GM21526 (cell line): ENCODE results near the gene TKTL1.

Experiments used
- ATAC-seq: cut with Tn5 transposase; IDR thresholded peaks from one replicate; pipeline ENCODE4 v1.9.1; 2021; ENCODE audit warnings: moderate library complexity; ENCODE audit not compliant: unreplicated experiment, low FRiP score

Gene TKTL1

DNA sequence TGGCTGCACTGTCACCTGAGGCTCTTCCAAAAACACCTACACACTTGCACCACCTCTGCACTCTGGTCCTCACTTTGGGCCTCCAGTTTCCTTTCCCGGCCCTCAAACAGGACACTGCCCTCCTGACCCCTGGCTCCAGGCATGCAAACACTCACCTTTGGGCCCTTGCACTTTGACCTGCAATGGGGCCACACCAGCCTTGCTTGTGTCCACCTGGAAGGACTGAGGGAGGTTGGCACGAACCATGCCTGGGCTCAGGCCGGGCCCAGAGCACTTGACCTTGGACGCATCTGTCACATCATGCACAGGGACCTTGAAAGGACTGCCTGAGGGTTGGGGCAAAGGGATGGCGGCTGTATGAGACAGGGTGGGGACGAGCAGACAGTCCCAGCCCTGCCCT lies 63.2 kb downstream of the TKTL1 start:
- no peak for ATAC-seq

DNA sequence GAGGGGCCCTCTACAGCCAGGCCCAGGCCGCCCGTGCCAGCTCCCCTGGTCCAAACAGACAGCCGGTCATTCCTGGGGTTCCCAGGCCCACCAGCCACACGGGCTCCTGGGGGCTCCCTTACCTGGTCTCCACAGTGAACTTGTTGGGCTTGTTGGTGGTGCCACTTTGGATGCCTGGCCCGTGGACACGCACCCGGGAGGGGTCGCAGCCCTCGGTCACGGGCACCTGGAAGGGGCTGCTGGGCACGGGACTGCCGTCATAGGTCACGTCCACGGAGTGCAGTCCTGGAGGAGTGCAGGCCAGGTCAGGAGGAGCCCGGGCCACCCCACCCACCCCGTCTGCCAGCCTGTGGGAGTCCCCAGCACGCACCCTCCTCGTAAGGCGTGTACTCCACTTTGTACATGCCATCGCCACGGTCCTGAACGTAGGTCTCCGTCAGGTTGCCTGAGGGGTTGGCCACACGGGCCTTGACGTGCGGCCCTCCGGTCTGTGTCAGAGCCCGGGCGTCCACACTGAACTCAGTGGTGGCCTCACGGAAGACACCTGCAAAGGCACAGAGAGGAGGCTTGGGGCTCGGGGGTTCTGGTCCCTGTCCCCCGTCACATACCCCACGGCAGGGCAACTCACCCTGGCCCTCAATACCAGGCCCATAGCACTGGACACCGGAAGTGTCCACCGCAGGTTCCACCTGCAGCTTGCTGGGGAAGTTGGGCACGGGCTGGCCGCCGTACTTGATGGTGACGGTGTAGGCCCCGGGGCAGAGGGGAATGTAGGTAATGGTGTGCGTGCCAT lies 64.0 kb downstream of the TKTL1 start:
- ATAC-seq = no peak

DNA sequence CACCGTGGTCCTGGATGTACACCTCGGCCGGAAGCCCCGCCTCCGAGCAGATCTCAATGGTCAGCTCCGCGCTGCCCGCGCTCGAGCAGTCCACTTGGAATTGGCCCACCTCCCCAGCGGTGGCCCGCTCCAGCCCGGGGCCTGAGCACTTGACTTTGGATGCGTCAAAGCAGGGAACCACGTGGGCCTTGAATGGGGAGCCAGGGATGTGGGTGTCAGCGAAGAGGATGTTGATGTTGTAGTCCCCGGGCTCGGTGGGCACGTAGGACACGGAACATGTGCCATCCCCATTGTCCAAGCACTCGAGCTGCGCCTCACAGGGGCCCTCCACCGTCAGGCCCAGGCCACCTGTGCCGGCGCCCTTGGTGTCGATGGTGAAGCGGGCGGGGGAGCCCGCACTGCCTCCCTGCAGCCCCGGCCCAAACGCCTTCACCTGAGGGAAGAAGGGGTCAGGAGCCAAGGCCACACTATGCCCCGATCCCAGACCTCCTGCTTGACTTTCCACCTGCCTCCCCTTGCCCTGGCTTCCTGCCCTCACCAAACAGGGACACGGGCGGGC lies 64.6 kb downstream of the TKTL1 start:
- ATAC-seq = no peak

DNA sequence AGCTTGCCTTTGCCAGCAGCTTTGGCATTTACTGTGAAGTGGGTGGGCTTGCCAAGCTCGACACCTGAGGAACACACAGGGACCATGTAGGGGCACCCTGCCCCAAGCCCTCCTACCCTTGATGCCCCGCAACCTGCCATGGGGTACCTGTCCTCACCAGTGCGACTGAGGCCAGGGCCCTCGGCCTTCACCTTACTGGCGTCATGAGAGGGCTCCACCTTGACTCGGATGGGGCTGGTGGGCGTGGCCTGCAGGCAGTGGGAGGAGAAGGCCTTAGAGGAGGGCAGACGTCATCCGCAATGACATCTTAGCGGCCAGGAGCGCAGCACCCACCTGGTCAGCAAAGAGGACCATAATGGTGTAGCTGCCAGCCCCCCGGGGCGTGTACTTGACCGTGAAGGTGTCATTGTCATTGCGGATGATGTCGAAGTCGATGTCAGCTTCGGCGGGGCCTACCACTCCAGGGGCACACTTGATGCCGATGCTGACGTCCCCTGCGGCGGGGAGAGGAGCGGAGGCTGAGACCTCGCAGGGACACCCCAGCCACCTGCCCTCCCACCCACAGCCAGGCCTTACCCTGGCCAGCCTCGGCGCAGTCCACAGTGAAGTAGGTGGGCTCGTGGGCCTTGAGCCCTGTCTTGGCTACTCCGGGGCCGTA lies 66.6 kb downstream of the TKTL1 start:
- ATAC-seq = no peak

DNA sequence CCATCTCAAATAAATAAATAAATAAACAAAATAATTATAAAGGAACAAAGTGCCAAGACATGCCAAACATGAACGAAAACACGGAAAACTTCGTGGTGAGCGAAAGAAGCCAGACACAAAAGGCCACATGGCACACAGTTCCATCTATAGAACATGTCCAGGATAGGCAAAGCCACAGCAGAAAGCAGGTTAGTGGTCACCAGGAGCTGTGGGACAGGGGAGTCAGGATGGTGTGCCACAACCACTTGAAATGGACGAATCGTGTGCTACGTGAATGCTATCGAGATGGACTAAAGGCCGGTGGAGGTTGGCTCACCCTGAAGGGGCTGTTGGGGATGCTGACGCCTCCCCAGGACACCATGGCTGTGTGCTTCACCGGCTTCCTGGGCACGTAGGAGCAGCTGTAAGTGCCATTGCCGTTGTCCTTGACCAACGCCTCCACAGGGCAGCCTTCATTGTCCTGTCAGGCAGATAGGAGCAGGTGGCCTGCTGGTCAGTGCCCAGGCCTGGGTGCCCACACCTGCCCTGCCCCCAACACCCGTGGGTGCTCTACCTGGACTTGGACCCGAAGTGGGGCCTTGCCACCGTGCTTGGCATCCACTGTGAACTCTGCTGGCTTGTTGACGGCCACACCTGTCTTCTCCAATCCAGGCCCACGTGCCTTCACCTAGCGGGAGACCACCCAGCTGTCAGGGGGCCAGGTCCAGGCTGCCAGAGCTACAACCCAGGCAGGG lies 68.3 kb downstream of the TKTL1 start:
- no peak for ATAC-seq

DNA sequence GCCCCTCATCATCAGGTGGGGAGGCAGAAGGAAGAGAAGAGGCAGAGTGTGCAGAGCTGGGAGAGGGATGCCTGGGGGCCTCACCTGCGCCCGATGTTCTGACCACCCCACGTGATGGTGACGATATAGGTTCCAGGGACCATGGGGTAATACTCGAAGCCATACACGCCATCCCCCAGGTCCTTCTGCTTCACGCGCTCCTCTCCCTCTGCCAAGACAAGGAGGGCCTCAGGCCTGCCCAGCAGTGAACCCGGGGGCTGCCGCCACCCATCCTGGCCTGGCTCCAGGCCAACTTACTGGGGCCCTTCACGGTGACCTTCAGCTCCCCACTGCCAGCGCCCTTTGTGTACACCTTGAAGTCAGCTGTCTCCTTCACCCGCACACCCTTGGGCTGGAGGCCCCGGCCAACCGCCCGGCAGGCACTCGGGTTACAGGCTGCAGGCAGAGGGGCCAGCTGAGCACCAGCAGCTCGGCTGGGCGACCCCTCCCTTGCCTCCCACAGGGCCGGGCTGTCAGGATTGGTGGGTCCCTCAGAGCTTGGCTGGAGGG lies 69.5 kb downstream of the TKTL1 start:
- ATAC-seq = no peak

DNA sequence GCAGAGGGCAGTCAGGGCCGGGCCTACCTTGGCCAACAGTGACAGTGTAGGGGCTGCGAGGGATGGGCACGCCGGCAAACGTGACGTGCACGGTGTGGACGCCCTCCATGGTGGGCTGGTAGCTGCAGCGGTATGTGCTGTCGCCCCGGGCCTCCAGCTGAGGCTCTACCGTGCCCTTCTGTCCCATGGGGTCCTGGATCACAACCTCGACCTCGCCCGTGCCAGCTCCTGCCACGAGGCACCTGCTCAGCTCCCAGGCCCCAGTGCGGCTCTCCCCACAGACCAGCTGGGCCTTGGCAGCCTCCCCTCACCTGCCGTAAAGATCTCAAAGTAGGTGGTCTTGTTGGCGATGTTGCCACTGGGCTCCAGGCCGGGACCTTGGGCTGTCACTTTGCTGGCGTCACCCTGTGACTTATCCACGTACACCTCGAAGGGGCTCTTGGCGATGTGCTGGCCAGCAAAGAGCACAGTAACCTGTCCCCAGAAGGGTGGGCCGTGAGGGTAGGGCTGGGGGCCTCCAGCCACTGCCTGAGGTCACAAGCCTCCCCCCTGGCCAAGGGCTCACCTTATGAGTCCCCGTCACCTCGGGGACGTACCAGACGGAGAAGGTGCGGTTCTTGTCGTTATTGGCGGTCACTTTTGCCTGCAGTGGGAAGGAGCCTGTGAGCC lies 70.5 kb downstream of the TKTL1 start:
- ATAC-seq = no peak

DNA sequence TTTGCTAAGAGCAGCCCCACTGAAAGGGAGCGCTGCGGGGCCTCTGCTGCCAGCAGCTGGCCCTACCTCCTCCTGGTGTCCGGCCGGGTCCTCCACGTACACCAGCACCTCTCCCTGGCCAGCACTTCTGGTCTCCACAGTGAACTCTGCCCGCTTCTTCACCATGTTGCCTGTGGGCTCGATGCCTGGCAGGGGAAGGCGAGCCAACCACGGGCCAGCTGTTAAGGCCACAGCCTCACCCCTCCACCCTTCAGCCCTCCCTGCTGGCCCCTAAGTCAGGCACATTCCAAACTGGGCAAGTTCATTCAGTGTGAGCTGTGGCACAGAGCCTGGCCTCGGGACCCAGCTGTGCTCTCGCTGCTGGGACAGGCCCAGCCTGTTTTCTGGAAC lies 71.1 kb downstream of the TKTL1 start:
- no peak for ATAC-seq

DNA sequence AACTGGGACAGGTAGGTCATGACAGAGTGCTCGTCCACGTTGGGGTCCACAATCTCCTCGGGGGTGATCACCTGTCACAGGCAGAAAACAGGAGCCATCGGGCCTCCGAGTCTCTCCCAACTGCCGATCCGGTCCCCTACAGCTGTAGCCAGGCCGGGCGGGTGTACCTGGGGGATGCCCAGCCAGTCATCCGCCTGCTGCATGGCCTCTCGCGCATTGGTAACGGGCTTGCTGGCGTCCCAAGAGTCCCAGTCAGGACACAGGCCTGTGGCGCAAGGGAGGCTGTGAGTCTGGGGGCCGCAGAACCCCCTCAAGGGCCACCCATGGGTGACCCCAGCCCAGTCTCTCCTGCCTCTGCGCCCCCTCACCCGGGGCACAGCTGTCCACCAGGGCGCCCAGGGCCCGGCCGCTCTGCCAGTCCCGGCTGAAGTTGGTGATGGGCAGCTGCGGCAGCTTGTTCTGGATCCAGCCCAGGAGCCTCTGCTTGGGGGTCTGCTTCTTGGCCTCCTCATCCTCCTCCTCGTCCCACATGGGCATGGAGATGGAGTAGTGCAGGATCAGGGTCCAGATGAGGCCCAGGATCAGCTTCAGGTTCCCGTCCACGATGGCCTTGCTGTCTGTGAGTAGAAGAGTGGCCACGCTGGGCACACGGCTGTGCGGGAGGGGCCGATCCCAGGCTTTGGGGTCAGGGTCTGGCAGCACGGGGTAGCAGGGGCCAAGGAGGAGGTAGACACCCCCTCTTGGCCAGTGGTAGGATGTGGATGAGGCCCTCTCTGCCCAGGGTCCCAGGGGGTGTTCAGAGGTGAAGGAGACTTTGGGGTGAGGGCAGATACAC lies 72.1 kb downstream of the TKTL1 start:
- ATAC-seq = no peak

DNA sequence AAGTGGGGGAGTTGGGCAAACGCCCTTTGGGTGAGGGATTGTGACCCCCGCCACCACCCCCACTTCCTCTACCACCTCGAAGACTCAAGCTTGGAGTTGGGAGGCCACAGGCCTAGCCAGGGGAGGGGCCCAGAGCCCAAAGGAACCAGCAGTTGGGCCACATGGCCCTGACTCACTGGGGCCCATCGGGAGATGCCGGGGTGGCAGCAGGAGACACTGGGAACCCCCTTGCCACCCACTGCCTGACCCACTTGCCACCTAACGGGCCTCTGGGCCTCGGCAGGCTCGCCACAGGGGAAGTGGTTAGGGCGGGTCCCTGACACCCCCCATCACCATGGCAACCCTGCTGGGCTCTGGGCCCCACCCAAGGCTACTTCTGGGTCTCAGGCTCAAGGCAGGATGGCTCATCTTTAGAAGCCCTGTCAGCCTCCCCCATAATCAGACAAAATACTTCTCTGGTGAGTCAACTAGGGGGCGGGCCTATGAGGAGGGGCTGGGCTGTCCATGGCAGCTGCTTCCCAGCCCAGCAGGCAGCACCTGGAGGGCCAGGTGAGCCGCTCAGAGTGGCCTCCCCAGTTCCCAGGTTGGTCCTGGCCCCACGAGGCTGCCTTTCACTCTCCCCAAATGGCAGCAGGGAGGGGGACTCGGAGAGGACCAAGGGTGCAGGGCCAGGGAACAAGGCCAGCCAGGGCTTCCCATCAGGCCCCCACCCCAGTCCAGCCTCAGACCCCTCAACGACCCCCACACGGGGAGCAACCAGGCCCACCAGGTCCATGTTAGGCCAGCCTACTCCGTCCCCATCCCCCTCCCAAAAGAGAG lies 73.2 kb downstream of the TKTL1 start:
- no peak for ATAC-seq

DNA sequence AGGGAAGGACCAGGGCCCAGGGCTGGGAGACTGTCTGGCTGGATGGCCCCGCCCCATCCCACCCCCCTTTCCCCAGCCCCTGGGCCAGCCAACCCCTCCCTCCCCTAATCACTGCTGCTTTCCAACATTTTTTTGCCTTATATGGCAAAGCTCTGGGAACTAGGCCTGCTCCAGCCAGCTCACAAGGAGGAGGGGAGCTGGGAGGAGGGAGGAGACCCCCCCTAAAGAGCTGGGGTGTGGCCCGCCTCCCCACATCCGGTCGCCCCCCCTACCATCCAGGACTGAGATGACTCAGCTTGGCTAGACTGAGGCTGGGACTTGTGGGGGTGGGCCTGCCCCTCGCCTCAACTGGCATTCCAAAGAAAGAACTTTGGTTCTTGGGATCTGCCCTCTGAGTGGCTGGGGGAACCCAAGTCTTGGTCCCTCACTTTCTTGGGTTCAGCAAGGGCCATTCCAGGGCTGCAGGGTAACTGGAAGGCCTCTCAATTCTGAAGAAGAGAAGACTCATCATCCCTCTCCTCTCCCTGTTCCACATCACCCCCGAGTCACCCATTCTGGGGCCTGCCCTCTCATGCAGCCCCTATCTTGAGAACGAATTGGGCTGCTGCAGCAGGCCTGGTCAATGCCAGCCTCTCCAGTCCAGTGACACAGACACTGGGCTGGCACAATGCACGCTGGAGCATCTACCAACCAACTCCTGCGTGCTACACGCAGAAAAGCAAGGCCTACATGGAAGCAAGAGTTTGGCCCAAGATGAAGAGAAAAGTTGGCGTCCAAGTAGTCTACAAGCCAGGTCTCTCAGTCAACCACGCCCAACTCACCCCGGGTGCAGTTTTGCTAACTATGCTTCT lies 74.1 kb downstream of the TKTL1 start:
- ATAC-seq = no peak

DNA sequence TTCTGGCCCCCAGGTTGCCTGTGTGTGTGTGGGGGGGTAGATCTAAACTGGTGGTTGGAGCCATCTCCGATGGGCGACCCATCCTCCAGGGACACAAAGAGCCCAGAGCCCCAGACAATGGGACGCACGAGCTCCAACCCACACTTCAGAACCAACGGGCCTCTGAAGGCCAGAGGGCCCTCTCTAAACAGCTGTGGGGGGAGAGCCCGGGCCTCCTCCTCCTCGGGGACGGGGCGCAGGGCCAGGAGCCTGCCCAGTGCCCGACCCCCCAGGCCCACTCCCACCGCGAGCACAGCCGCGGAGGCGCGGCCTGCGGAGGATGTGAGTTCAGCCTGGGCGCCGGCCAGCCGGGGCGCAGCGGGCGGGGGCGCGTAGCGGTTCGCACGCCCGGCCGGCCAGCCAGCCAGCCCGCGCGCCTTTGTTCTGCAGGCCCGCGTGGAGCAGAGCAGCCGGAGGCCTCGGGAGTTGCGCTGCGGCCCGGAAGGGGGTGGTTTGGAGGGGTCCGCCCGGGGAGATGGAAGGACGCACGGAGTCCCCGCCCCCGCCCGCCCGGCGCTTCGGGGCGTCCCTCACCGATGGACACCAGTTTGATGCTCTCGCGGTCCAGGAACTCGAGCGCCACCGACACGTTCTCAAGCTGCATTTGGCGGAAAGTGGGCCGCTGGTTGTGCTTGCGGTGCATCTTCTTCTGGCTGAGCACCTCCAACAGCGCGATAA lies 74.9 kb downstream of the TKTL1 start:
- no peak for ATAC-seq

DNA sequence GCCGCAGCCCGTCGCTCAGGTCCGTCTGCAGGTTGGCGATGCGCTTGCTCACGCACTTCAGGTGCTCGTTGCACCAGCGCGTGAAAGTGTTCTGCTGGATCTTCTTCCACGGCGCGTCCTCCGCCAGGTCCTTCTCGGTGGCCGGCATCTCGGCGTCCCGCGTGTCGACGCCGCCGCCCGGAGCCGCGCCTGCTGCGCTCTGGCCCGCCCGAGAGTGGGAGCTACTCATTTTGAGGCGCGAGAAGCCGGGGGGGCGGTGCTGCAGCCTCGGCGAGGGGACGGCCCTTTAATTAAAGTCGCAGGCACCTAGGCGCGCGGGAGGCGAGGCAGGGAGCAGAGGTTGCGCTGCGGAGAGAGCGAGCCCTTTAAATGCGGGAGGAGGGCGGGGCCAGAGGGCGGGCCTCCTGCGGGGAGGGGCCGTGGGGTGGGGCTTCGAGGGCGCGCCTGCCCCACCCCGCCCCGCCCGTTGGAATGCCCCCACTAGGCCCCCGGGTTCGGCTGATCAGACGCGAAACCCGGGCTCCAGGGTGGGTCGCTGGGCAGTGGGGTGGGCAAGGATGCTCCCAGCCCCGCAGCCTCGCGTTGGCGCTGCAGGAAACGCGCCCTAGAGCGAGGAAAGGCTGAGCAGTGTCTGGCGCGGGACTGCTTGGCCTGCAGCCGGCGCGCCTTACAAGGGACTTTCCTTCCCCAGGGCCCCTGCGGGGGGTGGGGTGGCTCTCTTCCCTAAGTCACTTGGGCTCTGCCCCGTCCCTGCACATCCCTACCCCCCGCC lies 75.6 kb downstream of the TKTL1 start:
- ATAC-seq = peak; percentile 47

DNA sequence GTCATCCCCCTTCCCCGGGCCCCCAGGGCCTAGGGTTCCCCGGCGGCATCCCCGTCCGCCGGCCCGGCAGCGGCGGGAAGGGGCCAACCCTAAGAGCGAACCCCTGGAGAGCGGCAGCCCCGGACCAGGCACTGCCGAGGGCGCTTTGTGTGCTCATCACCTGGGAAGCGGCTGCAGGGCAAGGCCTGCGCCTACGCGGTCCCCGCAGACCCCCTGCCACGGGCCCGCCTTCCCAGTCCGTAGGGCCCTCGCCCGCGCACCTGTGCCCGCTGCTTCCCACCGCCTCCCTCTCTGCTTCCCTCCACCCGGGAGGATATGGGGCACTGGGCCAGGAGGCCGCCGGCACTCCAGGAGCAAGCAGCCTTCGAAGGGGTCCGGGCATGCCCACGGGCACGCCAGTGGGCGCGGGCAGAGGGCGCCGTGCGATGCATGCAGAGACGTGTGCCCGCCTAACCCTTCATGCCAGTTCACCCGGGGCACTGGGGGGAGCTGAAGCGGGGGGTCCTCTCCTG lies 76.2 kb downstream of the TKTL1 start:
- ATAC-seq = no peak

DNA sequence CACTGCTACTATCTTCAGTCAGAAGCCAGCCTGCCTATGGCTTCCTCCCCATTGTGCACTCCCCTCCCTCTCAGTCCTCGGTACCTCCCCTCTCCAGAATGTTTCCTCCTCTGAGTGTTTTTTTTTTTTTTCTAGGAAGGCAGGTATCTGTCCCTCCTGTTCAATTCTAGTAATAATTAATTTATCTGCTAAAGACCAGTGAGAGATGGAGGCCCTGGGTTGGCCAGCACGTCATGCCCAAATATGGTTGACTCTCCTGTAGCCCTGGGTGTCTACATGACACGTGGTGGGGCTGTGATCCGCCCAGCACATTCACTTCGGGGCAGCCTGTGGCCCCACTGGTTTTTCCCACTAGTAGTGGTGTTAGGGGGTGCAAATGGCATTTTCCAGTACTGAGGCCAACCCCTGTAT lies 77.0 kb downstream of the TKTL1 start:
- no peak for ATAC-seq
